IPS-15b (cell line): ENCODE results near the gene ASIC1.
A peak's percentile ranks its signal among the peaks of the same experiment; 100 is the strongest.

ENCODE experiments used
- H3K27me3 ChIP-seq: one replicate; pipeline ENCODE4 v1.6.1; 2013; ENCODE audit warnings: low read length; ENCODE audit not compliant: control insufficient read depth, insufficient read depth
- H3K36me3 ChIP-seq: one replicate; pipeline ENCODE4 v1.6.1; 2013; ENCODE audit warnings: low read length; ENCODE audit not compliant: control insufficient read depth, insufficient read depth
- H3K4me1 ChIP-seq: one replicate; pipeline ENCODE4 v1.6.1; 2013; ENCODE audit warnings: mild to moderate bottlenecking, low read length; ENCODE audit not compliant: control insufficient read depth, insufficient read depth
- H3K4me3 ChIP-seq: one replicate; pipeline ENCODE4 v1.5.1; 2013; ENCODE audit warnings: low read depth, low read length
- H3K9ac ChIP-seq: one replicate; pipeline ENCODE4 v1.6.1; 2013; ENCODE audit warnings: low read depth, mild to moderate bottlenecking, low read length
- H3K9me3 ChIP-seq: one replicate; pipeline ENCODE4 v1.6.1; 2013; ENCODE audit warnings: mild to moderate bottlenecking, low read length; ENCODE audit not compliant: control insufficient read depth, insufficient read depth

The ASIC1 gene

GRCh38 chr12:50055831-50056638 lies 1.4 kb upstream of the ASIC1 start:
- peaks cover 88% of the 10 kb centered on the region for H3K27me3 ChIP-seq
- peaks cover 10% of the 10 kb centered on the region for H3K4me1 ChIP-seq
- no peaks in the 10 kb centered on the region for H3K9me3 ChIP-seq
- H3K36me3 ChIP-seq = no peaks in the 10 kb centered on the region
- H3K4me3 ChIP-seq = peak overlapping the region; percentile 85
- H3K9ac ChIP-seq = no peak overlapping the region

GRCh38 chr12:50056639-50056976 lies 788 bp upstream of the ASIC1 start:
- Histone ChIP-seq H3K9me3 (no peaks in the 10 kb centered on the region), H3K4me1 (peaks cover 10% of the 10 kb centered on the region), H3K27me3 (peaks cover 86% of the 10 kb centered on the region), H3K36me3 (no peaks in the 10 kb centered on the region), H3K4me3 (peak overlapping the region; percentile 85), H3K9ac (no peak overlapping the region)

GRCh38 chr12:50057896-50058670 lies 687 bp downstream of the ASIC1 start:
- no peaks in the 10 kb centered on the region for H3K9me3 ChIP-seq
- H3K4me3 ChIP-seq = peak overlapping the region; percentile 85
- H3K4me1 ChIP-seq = peaks cover 10% of the 10 kb centered on the region
- H3K27me3 ChIP-seq = peaks cover 80% of the 10 kb centered on the region
- H3K36me3 ChIP-seq = no peaks in the 10 kb centered on the region
- no peak overlapping the region for H3K9ac ChIP-seq

- H3K4me1 ChIP-seq = peaks cover 10% of the 10 kb centered on the region
- H3K27me3 ChIP-seq = peaks cover 72% of the 10 kb centered on the region
- H3K9ac ChIP-seq = no peak overlapping the region
- H3K4me3 ChIP-seq = peak overlapping the region; percentile 22
- no peaks in the 10 kb centered on the region for H3K36me3 ChIP-seq
- H3K9me3 ChIP-seq = no peaks in the 10 kb centered on the region
Measured at GRCh38 chr12:50058743-50059312, 1.4 kb downstream of the ASIC1 start.

DNA sequence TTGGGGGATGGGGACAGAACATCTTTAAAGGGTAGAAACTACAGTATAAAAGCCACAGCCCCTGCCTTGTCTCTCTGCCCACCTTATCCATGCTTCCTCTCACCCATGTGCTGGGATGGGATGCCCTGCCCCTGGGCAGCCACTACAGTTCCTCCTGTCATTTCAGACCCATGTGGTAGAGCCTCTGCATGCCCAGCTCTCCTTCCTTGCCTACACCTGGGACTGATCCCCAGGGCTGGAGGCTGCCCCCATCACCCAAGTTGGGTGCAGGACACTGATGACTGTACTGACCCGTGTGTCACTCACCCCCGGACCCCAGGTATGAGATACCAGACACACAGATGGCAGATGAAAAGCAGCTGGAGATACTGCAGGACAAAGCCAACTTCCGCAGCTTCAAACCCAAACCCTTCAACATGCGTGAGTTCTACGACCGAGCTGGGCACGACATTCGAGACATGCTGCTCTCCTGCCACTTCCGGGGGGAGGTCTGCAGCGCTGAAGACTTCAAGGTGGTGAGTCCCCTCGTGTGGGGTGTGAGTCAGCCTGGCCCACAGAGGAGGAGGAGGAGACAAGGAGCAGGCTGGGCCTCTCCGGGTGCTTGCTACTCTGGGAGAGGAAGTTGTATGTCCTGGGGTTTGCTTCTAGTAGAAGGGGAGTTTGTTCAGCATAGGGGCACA lies 2.2 kb downstream of the ASIC1 start:
- Histone ChIP-seq H3K36me3 (no peaks in the 10 kb centered on the region), H3K27me3 (peaks cover 67% of the 10 kb centered on the region), H3K4me3 (no peak overlapping the region), H3K9me3 (no peaks in the 10 kb centered on the region), H3K9ac (no peak overlapping the region), H3K4me1 (peaks cover 10% of the 10 kb centered on the region)

DNA sequence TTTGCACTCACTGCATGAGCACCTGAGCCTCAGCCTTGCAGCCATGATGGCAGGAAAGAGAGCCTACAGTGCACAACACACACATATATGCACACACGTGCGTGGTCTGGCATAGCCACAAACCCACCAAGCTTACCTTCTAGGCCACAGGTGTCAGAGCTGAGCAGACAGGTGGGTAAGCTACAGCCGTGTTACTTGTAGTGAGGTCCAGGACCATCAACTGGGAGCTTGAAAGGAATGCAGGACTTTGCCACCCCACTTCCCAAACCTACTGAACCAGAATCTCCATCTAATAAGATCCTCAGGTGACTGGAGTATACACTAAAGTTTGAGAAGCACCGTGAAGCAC lies 2.7 kb downstream of the ASIC1 start:
- H3K27me3 ChIP-seq = peaks cover 64% of the 10 kb centered on the region
- no peaks in the 10 kb centered on the region for H3K9me3 ChIP-seq
- H3K9ac ChIP-seq = no peak overlapping the region
- no peaks in the 10 kb centered on the region for H3K36me3 ChIP-seq
- peaks cover 10% of the 10 kb centered on the region for H3K4me1 ChIP-seq
- no peak overlapping the region for H3K4me3 ChIP-seq

- Histone ChIP-seq H3K4me1 (peaks cover 9% of the 10 kb centered on the region), H3K9ac (no peak overlapping the region), H3K4me3 (no peak overlapping the region), H3K9me3 (no peaks in the 10 kb centered on the region), H3K27me3 (peaks cover 54% of the 10 kb centered on the region), H3K36me3 (no peaks in the 10 kb centered on the region)
Measured at GRCh38 chr12:50061171-50061570, 3.8 kb downstream of the ASIC1 start.

GRCh38 chr12:50061946-50062686 lies 4.7 kb downstream of the ASIC1 start:
- H3K4me3 ChIP-seq = no peak overlapping the region
- no peaks in the 10 kb centered on the region for H3K9me3 ChIP-seq
- H3K36me3 ChIP-seq = no peaks in the 10 kb centered on the region
- H3K27me3 ChIP-seq = peaks cover 44% of the 10 kb centered on the region
- peaks cover 3% of the 10 kb centered on the region for H3K4me1 ChIP-seq
- H3K9ac ChIP-seq = no peak overlapping the region

- H3K9ac ChIP-seq = no peak overlapping the region
- H3K9me3 ChIP-seq = no peaks in the 10 kb centered on the region
- H3K4me3 ChIP-seq = no peak overlapping the region
- no peaks in the 10 kb centered on the region for H3K36me3 ChIP-seq
- H3K4me1 ChIP-seq = peaks cover 3% of the 10 kb centered on the region
- peaks cover 42% of the 10 kb centered on the region for H3K27me3 ChIP-seq
Measured at GRCh38 chr12:50062728-50063460, 5.5 kb downstream of the ASIC1 start.

- H3K4me1 ChIP-seq = peaks cover 3% of the 10 kb centered on the region
- no peaks in the 10 kb centered on the region for H3K36me3 ChIP-seq
- no peak overlapping the region for H3K9ac ChIP-seq
- peaks cover 13% of the 10 kb centered on the region for H3K27me3 ChIP-seq
- H3K9me3 ChIP-seq = no peaks in the 10 kb centered on the region
- H3K4me3 ChIP-seq = no peak overlapping the region
Measured at GRCh38 chr12:50065726-50066310, 8.4 kb downstream of the ASIC1 start.
